IMR-90 (cell line): ENCODE measurements around the gene USP31. TPM values are rescaled to one million over a fixed set of nuclear protein-coding genes. Genes with fewer than 3 reads are reported as not detected.

Source experiments
- ATAC-seq: fragments of 200-7000 bp; cut with Tn5 transposase; 2 replicates; pipeline ENCODE4 v1.9.1; 2020; ENCODE audit warnings: low read depth, mild to moderate bottlenecking, moderate library complexity
- BruUV-seq: library from RNA; stranded (reverse); fragments of 400-500 nt; replicated peaks from 2 replicates; lab custom pipeline; 2021; lab: Mats Ljungman, UMichigan
- CTCF ChIA-PET: fragments of 300-600 bp; formaldehyde crosslinking; extraction: SDS; loops from one replicate; lab custom pipeline; 2021; ENCODE audit warnings: antibody characterized with exemption; lab: Yijun Ruan, JAX
- POLR2A ChIA-PET: fragments of 300-600 bp; sonication (Branson Sonifier 250); formaldehyde crosslinking; loops from one replicate; lab custom pipeline; 2022; ENCODE audit warnings: antibody characterized with exemption; ENCODE audit not compliant: unreplicated experiment; lab: Charles Lee
- DNase-seq: peaks from one replicate; pipeline ENCODE4 v3.0.0; 2013
- H2AFZ ChIP-seq: replicated peaks from 2 replicates; pipeline ENCODE3; 2013; ENCODE audit warnings: low read length, mild to moderate bottlenecking; ENCODE audit not compliant: poor library complexity
- H2AK5ac ChIP-seq: 2 replicates; pipeline ENCODE4 v1.6.1; 2013; ENCODE audit warnings: low read depth, low read length, inconsistent platforms
- H2AK9ac ChIP-seq: replicated peaks from 2 replicates; pipeline ENCODE3; 2013; ENCODE audit warnings: mild to moderate bottlenecking, low read depth, low read length, moderate library complexity; ENCODE audit not compliant: poor library complexity
- H2BK120ac ChIP-seq: 2 replicates; pipeline ENCODE4 v1.6.1; 2013; ENCODE audit warnings: low read depth, low read length, inconsistent platforms
- H2BK15ac ChIP-seq: 3 replicates; pipeline ENCODE4 v1.6.1; 2013; ENCODE audit warnings: low read depth, low read length, inconsistent platforms
- H2BK20ac ChIP-seq: 2 replicates; pipeline ENCODE4 v1.6.1; 2013; ENCODE audit warnings: low read depth, mild to moderate bottlenecking, inconsistent platforms, low read length, moderate library complexity
- H2BK5ac ChIP-seq: 2 replicates; pipeline ENCODE4 v1.6.1; 2013; ENCODE audit warnings: mild to moderate bottlenecking, low read depth, low read length, inconsistent platforms; ENCODE audit not compliant: poor library complexity, severe bottlenecking
- H3K14ac ChIP-seq: replicated peaks from 2 replicates; pipeline ENCODE4 v1.6.1; 2013; ENCODE audit warnings: low read depth, low read length, inconsistent platforms
- H3K18ac ChIP-seq: 2 replicates; pipeline ENCODE4 v1.6.1; 2013; ENCODE audit warnings: low read depth, low read length, control low read depth
- H3K23ac ChIP-seq: 2 replicates; pipeline ENCODE4 v1.6.1; 2013; ENCODE audit warnings: low read depth, low read length, inconsistent platforms
- H3K27ac ChIP-seq: 2 replicates; pipeline ENCODE4 v1.5.1; 2013; ENCODE audit warnings: mild to moderate bottlenecking, control low read depth, low read length; ENCODE audit not compliant: insufficient read depth
- H3K27me3 ChIP-seq: 2 replicates; pipeline ENCODE4 v1.6.1; 2013; ENCODE audit warnings: low read length; ENCODE audit not compliant: control insufficient read depth, insufficient read depth
- H3K36me3 ChIP-seq: 2 replicates; pipeline ENCODE4 v1.6.1; 2013; ENCODE audit warnings: low read length, mixed read lengths; ENCODE audit not compliant: control insufficient read depth, insufficient read depth
- H3K4ac ChIP-seq: 2 replicates; pipeline ENCODE4 v1.6.1; 2013; ENCODE audit warnings: low read depth, low read length, inconsistent platforms
- H3K4me1 ChIP-seq: 2 replicates; pipeline ENCODE4 v1.6.1; 2013; ENCODE audit warnings: low read length, mixed read lengths; ENCODE audit not compliant: control insufficient read depth, insufficient read depth
- H3K4me2 ChIP-seq: 2 replicates; pipeline ENCODE4 v1.6.1; 2013; ENCODE audit warnings: low read depth, mild to moderate bottlenecking, control low read depth, low read length, moderate library complexity
- H3K4me3 ChIP-seq: 2 replicates; pipeline ENCODE4 v1.5.1; 2013; ENCODE audit warnings: low read depth, mild to moderate bottlenecking, control low read depth, low read length, moderate library complexity; ENCODE audit not compliant: insufficient read depth
- H3K56ac ChIP-seq: 2 replicates; pipeline ENCODE4 v1.6.1; 2013; ENCODE audit warnings: low read length, inconsistent platforms; ENCODE audit not compliant: insufficient read depth; ENCODE audit errors: extremely low read depth
- H3K79me1 ChIP-seq, 2 experiments: 2 replicates each; pipeline ENCODE4 v1.6.1; 2013; ENCODE audit warnings: low read length in 2 of 2, inconsistent platforms in 1 of 2, low read depth in 1 of 2
- H3K9ac ChIP-seq: 2 replicates; pipeline ENCODE4 v1.6.1; 2013; ENCODE audit warnings: low read depth, low read length, control low read depth
- H3K9me1 ChIP-seq: 2 replicates; pipeline ENCODE4 v1.6.1; 2013; ENCODE audit warnings: low read length, inconsistent platforms; ENCODE audit not compliant: insufficient read depth
- H3K9me3 ChIP-seq: 2 replicates; pipeline ENCODE4 v1.6.1; 2013; ENCODE audit warnings: low read length; ENCODE audit not compliant: control insufficient read depth, insufficient read depth
- H4K20me1 ChIP-seq: 2 replicates; pipeline ENCODE4 v1.6.1; 2013; ENCODE audit warnings: low read length, inconsistent platforms; ENCODE audit not compliant: insufficient read depth
- H4K5ac ChIP-seq: 2 replicates; pipeline ENCODE4 v1.6.1; 2013; ENCODE audit warnings: mild to moderate bottlenecking, low read depth, low read length, control low read depth
- H4K8ac ChIP-seq, 2 experiments: 2 replicates each; pipeline ENCODE4 v1.6.1; 2013; ENCODE audit warnings: low read depth in 2 of 2, low read length in 2 of 2, control low read depth in 1 of 2, inconsistent platforms in 1 of 2
- H4K91ac ChIP-seq: 2 replicates; pipeline ENCODE4 v1.6.1; 2013; ENCODE audit warnings: low read depth, low read length, inconsistent platforms; ENCODE audit not compliant: insufficient read depth
- BHLHE40 ChIP-seq: fragments of 150-350 bp; IDR thresholded peaks from 2 replicates; pipeline ENCODE4 v1.6.1; 2016; ENCODE audit warnings: mild to moderate bottlenecking, low read depth, low read length
- CEBPB ChIP-seq: IDR thresholded peaks from 2 replicates; pipeline ENCODE4 v1.6.1; 2012; ENCODE audit warnings: low read depth, low read length, improper control_type of control experiment
- CHD1 ChIP-seq: IDR thresholded peaks from 2 replicates; pipeline ENCODE4 v1.6.1; 2012; ENCODE audit warnings: low read depth, low read length, improper control_type of control experiment
- FOS ChIP-seq: fragments of 150-350 bp; IDR thresholded peaks from 2 replicates; pipeline ENCODE4 v1.6.1; 2016; ENCODE audit warnings: low read depth, low read length
- MAFK ChIP-seq: IDR thresholded peaks from 2 replicates; pipeline ENCODE4 v1.6.1; 2012; ENCODE audit warnings: low read depth, low read length, improper control_type of control experiment
- MAZ ChIP-seq: IDR thresholded peaks from 2 replicates; pipeline ENCODE4 v1.6.1; 2012; ENCODE audit warnings: low read depth, mild to moderate bottlenecking, low read length, improper control_type of control experiment, moderate library complexity, borderline replicate concordance
- NFE2L2 ChIP-seq: fragments of 150-350 bp; IDR thresholded peaks from 2 replicates; pipeline ENCODE4 v1.6.1; 2016; ENCODE audit warnings: low read depth, mild to moderate bottlenecking, low read length
- POLR2A ChIP-seq: IDR thresholded peaks from 2 replicates; pipeline ENCODE4 v1.6.1; 2012; ENCODE audit warnings: mild to moderate bottlenecking, low read depth, low read length
- RAD21 ChIP-seq: IDR thresholded peaks from 2 replicates; pipeline ENCODE4 v1.6.1; 2012; ENCODE audit warnings: low read length, improper control_type of control experiment
- RCOR1 ChIP-seq: IDR thresholded peaks from 2 replicates; pipeline ENCODE4 v1.6.1; 2012; ENCODE audit warnings: mild to moderate bottlenecking, low read length, improper control_type of control experiment; ENCODE audit not compliant: insufficient replicate concordance
- RFX5 ChIP-seq: IDR thresholded peaks from 2 replicates; pipeline ENCODE4 v1.8.0; 2012; ENCODE audit warnings: low read depth, mild to moderate bottlenecking, low read length, moderate library complexity
- SMC3 ChIP-seq: fragments of 150-350 bp; IDR thresholded peaks from 2 replicates; pipeline ENCODE4 v1.6.1; 2016; ENCODE audit warnings: low read depth, mild to moderate bottlenecking, antibody characterized with exemption, low read length, moderate library complexity
- WGBS, 2 experiments: methylation state at CpG; one replicate each; pipeline versions ENCODE4 v1.1.5 to v1.1.7; 2013; ENCODE audit warnings: missing lambda C conversion rate in 2 of 2; ENCODE audit not compliant: insufficient read length in 1 of 2; ENCODE audit errors: extremely low coverage in 2 of 2; 5-methylcytosine and 5-hydroxymethylcytosine counted together
- dilution Hi-C: fragments of 300-500 bp; cut with HindIII; formaldehyde crosslinking; loops from one replicate; pipeline ENCODE4 v1.14.3; 2018; ENCODE audit warnings: low sequenced_read_pairs; ENCODE audit not compliant: unreplicated experiment
- in situ Hi-C: fragments of 300-500 bp; cut with MboI; formaldehyde crosslinking; loops from 3 replicates; pipeline ENCODE4 v1.14.3; 2019; ENCODE audit warnings: low sequenced_read_pairs, inconsistent platforms, mixed read lengths
- intact Hi-C: fragments of 100-400 bp; cut with micrococcal nuclease; formaldehyde crosslinking; loops from 2 replicates; pipeline ENCODE4 v1.10.0; 2022
- polyA plus RNA-seq, 3 experiments: library from polyadenylated mRNA; depleted of rRNA; stranded (reverse); fragments of >200 nt; gene quantifications; 2 replicates each; pipeline ENCODE4 v1.2.3, GENCODE V29; 2012; ENCODE audit warnings: low replicate concordance in 1 of 3
- total RNA-seq: library from RNA; depleted of rRNA; stranded (reverse); fragments of >200 nt; gene quantifications from 2 replicates; pipeline ENCODE4 v1.2.3, GENCODE V29; 2012
- TF ChIP-seq, protein P1 (sequence below): conservative IDR thresholded peaks from 2 replicates; pipeline ENCODE4 v1.5.1; 2012; ENCODE audit warnings: mild to moderate bottlenecking, low read depth, low read length, improper control_type of control experiment
- TF ChIP-seq, protein P2 (sequence below): fragments of 150-350 bp; IDR thresholded peaks from 2 replicates; pipeline ENCODE4 v1.6.1; 2017; ENCODE audit warnings: mild to moderate bottlenecking, antibody characterized with exemption, low read length, low read depth

USP31 gene
- total and polyA plus RNA-seq, 2 of the 4 experiments (the other 2 are of a cell fraction) = 2.9 to 3.4 TPM

DNA sequence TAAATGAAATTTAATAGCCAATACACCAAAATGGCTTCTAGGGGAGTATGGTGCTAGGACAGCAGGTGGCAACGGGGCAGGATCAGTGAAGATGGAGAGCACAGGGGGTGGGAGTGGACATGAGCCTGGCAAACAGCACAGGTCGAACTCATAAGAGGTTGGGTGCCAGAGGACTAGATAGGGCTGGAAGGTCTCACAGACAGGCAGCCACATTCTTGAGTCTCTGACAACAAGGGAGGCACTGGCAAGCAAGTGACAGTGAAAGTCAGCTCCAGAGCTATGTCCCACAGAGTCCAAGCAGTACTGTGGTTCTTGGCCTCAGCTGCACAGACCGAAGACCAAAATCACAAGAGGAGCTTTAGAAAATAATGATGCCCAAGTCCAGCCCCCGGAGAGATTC, 61.2 kb downstream of the USP31 start:
- H3K4me2 ChIP-seq = no peak overlapping the region
- no peak overlapping the region for H2AFZ ChIP-seq
- H2BK5ac ChIP-seq = no peak overlapping the region
- no peak overlapping the region for H3K23ac ChIP-seq
- POLR2A ChIA-PET = interaction anchor here (0.6 kb wide), 1 partner anchor 179 kb away, joined by 4 read pairs; no protein-coding TSS in a partner anchor
- CTCF ChIA-PET = interaction anchor here (0.6 kb wide), 1 partner anchor 14 kb away, joined by 3 read pairs; no protein-coding TSS in a partner anchor
- no peaks in the 10 kb centered on the region for H3K27me3 ChIP-seq
- H4K5ac ChIP-seq = no peak overlapping the region
- H3K4ac ChIP-seq = no peak overlapping the region
- H4K20me1 ChIP-seq = no peaks in the 10 kb centered on the region
- no peaks in the 10 kb centered on the region for H3K9me3 ChIP-seq
- dilution Hi-C loops = no loop called here
- H3K14ac ChIP-seq = no peak overlapping the region
- H4K8ac ChIP-seq = no peak overlapping the region
- no peak overlapping the region for H2AK5ac ChIP-seq
- H3K27ac ChIP-seq = no peak overlapping the region
- no peak overlapping the region for H3K18ac ChIP-seq
- no TSS peak for BruUV-seq
- H2BK15ac ChIP-seq = no peak overlapping the region
- TF ChIP-seq MAZ (no peak), RAD21 (no peak), NFE2L2 (no peak), POLR2A (no peak), SMC3 (no peak), CEBPB (no peak), BHLHE40 (no peak), MAFK (no peak), FOS (no peak), RFX5 (no peak), CHD1 (no peak), RCOR1 (no peak)
- TF ChIP-seq, protein P1, sequence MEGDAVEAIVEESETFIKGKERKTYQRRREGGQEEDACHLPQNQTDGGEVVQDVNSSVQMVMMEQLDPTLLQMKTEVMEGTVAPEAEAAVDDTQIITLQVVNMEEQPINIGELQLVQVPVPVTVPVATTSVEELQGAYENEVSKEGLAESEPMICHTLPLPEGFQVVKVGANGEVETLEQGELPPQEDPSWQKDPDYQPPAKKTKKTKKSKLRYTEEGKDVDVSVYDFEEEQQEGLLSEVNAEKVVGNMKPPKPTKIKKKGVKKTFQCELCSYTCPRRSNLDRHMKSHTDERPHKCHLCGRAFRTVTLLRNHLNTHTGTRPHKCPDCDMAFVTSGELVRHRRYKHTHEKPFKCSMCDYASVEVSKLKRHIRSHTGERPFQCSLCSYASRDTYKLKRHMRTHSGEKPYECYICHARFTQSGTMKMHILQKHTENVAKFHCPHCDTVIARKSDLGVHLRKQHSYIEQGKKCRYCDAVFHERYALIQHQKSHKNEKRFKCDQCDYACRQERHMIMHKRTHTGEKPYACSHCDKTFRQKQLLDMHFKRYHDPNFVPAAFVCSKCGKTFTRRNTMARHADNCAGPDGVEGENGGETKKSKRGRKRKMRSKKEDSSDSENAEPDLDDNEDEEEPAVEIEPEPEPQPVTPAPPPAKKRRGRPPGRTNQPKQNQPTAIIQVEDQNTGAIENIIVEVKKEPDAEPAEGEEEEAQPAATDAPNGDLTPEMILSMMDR = no peak
- TF ChIP-seq, protein P2, sequence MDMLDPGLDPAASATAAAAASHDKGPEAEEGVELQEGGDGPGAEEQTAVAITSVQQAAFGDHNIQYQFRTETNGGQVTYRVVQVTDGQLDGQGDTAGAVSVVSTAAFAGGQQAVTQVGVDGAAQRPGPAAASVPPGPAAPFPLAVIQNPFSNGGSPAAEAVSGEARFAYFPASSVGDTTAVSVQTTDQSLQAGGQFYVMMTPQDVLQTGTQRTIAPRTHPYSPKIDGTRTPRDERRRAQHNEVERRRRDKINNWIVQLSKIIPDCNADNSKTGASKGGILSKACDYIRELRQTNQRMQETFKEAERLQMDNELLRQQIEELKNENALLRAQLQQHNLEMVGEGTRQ = no peak
- H3K79me1 ChIP-seq = peaks cover 0 to 11% of the 10 kb centered on the region in 2 experiments; a peak in 1 of 4 replicates
- no peak overlapping the region for H2BK120ac ChIP-seq
- no peak overlapping the region for H4K91ac ChIP-seq
- H3K4me3 ChIP-seq = no peak overlapping the region
- ATAC-seq (no peak), DNase-seq (no peak)
- peaks cover 6% of the 10 kb centered on the region; the same call in 1 of the 2 replicates for H3K9me1 ChIP-seq
- intact Hi-C loops = no loop called here
- H3K9ac ChIP-seq = no peak overlapping the region
- 93% methylated on average over 3 of the region's 4 CpGs; no CpG with 5 or more reads in 1 of the 2 experiments for WGBS, 2 experiments
- no peak overlapping the region for H2BK20ac ChIP-seq
- in situ Hi-C loops = no loop called here
- no peak overlapping the region for H2AK9ac ChIP-seq
- no peaks in the 10 kb centered on the region; the same call in 1 of the 2 replicates for H3K4me1 ChIP-seq
- H3K56ac ChIP-seq = no peak overlapping the region
- peaks cover 9% of the 10 kb centered on the region for H3K36me3 ChIP-seq
